Naive B cell (primary cell): ENCODE data around the gene TXNRD3. TPM values are rescaled to one million over a fixed set of nuclear protein-coding genes. Genes with fewer than 3 reads are reported as not detected.
A peak's percentile ranks its signal among the peaks of the same experiment; 100 is the strongest.

Experiments used
- ATAC-seq, 2 donors: fragments of 150-1000 bp; cut with Tn5 transposase; 2 replicates each; pipeline ENCODE4 v1.10.0; 2021; ENCODE audit warnings: low read depth in 2 of 2, mild to moderate bottlenecking in 2 of 2, moderate library complexity in 2 of 2
- DNase-seq: peaks from one replicate; pipeline ENCODE4 v3.0.0; 2022
- H3K27ac Mint-ChIP-seq, 6 donors: one replicate each; pipeline ENCODE4 v1.8.0; 2020 to 2022; ENCODE audit warnings: mild to moderate bottlenecking in 6 of 6, mixed read lengths in 6 of 6, moderate library complexity in 5 of 6, inconsistent platforms in 2 of 6
- H3K27me3 Mint-ChIP-seq, 3 donors: one replicate each; pipeline ENCODE4 v1.8.0; 2021 to 2022; ENCODE audit warnings: mixed read lengths in 3 of 3, mild to moderate bottlenecking in 1 of 3
- H3K36me3 Mint-ChIP-seq, 2 donors: one replicate each; pipeline ENCODE4 v1.8.0; 2020 to 2022; ENCODE audit warnings: mixed read lengths in 2 of 2, inconsistent platforms in 1 of 2, mild to moderate bottlenecking in 1 of 2
- H3K4me1 Mint-ChIP-seq, 3 donors: one replicate each; pipeline ENCODE4 v1.8.0; 2020 to 2022; ENCODE audit warnings: mixed read lengths in 3 of 3, inconsistent platforms in 1 of 3, mild to moderate bottlenecking in 1 of 3, moderate library complexity in 1 of 3
- H3K4me3 Mint-ChIP-seq, 8 donors: one replicate each; pipeline ENCODE4 v1.8.0; 2020 to 2022; ENCODE audit warnings: mild to moderate bottlenecking in 8 of 8, mixed read lengths in 8 of 8, moderate library complexity in 8 of 8, inconsistent platforms in 2 of 8
- H3K9me3 Mint-ChIP-seq, 7 donors: one replicate each; pipeline ENCODE4 v1.8.0; 2020 to 2022; ENCODE audit warnings: mixed read lengths in 7 of 7, mild to moderate bottlenecking in 5 of 7, inconsistent platforms in 2 of 7, moderate library complexity in 1 of 7
- polyA plus RNA-seq, 6 donors: library from polyadenylated mRNA; unstranded; fragments of 300-500 nt; fragmentation: Illumina TruSeq; gene quantifications; one replicate each; pipeline ENCODE4 v1.2.3, GENCODE V29; 2021; ENCODE audit warnings: low read depth in 6 of 6

The TXNRD3 gene
- 1 to 10 TPM in 3 of 6 donors, under 1 TPM in 2, not detected in 1; 0.39 to 2.6 (median 1.1) TPM for polyA plus RNA-seq

GRCh38 chr3:126654571-126655383 lies at the start of gene TXNRD3:
TSS of gene TXNRD3 (minus strand) at chr3:126655124.
- peak; percentile 49 for DNase-seq
- H3K27ac Mint-ChIP-seq = peak within 1 kb of the TSS in 2 of 6 donors; percentile 65 to 93
- H3K27me3 Mint-ChIP-seq = peaks cover 14 to 43% (median 20%) of the 10 kb centered on the region in 3 donors
- H3K9me3 Mint-ChIP-seq = peaks cover 0 to 2% (median 0%) of the 10 kb centered on the region in 7 donors
- ATAC-seq = peak; percentile 80 to 82
- H3K36me3 Mint-ChIP-seq = no peaks in the 10 kb centered on the region
- peak within 1 kb of the TSS; percentile 85 to 92 (median 89) for H3K4me3 Mint-ChIP-seq
- peaks cover 3 to 6% (median 5%) of the 10 kb centered on the region in 3 donors for H3K4me1 Mint-ChIP-seq

DNA sequence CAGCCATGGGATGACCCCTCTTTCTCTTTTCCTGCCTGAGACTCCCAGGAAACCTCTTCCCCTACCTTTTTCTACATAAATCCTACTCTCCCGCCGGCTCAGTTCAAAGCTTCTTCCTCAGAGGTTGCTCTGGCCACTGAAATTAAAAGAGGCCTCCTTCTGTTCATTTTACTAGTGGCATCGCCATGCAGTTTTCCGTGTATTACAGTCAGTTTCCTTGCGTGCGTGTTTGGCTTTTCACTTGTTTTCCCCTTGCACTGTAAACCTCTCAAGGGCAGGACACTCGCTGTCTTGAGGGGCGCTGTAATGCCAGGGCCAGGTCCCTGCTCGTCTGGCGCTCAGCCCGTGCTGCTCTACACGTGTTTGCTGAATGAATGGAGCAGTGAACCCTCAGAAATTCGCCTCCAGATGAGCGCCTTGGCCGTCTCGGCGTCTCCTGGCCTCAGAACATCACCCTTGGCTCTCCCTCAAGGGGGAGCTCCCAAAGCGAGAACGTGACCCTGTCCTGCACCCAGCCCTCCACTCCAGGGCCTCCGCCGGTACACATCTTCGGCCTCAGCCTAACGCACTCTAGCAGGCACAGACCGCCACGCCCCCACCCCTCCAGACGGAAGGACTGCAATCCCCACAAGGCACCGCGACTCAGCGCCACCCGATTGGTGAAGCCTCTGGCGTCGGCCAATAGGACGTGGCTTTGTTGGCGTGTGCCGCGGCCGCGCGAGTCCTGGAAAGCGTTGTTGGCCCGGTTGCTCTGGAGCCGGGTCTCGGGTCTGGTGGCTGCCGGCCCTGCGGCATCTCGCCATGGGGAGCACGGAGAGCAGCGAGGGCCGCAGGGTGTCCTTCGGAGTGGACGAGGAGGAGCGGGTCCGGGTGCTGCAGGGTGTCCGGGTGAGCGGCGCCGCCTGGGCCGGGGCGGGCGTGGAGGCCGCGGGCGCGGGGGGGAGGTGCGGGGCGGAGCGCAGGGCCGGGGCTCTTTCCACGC lies 48.9 kb upstream of the TXNRD3 start, which contains the start of gene CHCHD6:
Gene CHCHD6, plus strand, starts transcription at position 729 of the 982 bp plus-strand sequence. Its CDS starts 73 bp downstream, at position 802.
- Mint-ChIP-seq H3K36me3 (peaks cover 0 to 4% of the 10 kb centered on the region in 2 donors), H3K27ac (peak within 1 kb of the TSS; percentile 1 to 97 (median 89)), H3K27me3 (peaks cover 16 to 35% (median 33%) of the 10 kb centered on the region in 3 donors), H3K9me3 (no peaks in the 10 kb centered on the region), H3K4me1 (peaks cover 21 to 28% (median 23%) of the 10 kb centered on the region in 3 donors), H3K4me3 (peak within 1 kb of the TSS; percentile 82 to 99 (median 97))
- peak; percentile 96 to 97 for ATAC-seq
- peak; percentile 95 for DNase-seq

- H3K27me3 Mint-ChIP-seq = peaks cover 34 to 64% (median 53%) of the 10 kb centered on the region in 3 donors
- peaks cover 0 to 6% (median 0%) of the 10 kb centered on the region in 7 donors for H3K9me3 Mint-ChIP-seq
- ATAC-seq = no peak
- no peak for DNase-seq
- no peak overlapping the region for H3K4me3 Mint-ChIP-seq
- H3K36me3 Mint-ChIP-seq = no peaks in the 10 kb centered on the region
- no peak overlapping the region for H3K27ac Mint-ChIP-seq
- H3K4me1 Mint-ChIP-seq = peaks cover 8 to 11% (median 9%) of the 10 kb centered on the region in 3 donors
Observed at GRCh38 chr3:126699011-126699410, 44.1 kb upstream of the TXNRD3 start.

GRCh38 chr3:126696701-126697267 lies 41.9 kb upstream of the TXNRD3 start:
- Mint-ChIP-seq H3K27ac (no peak overlapping the region), H3K9me3 (peaks cover 0 to 6% (median 0%) of the 10 kb centered on the region in 7 donors), H3K27me3 (peaks cover 42 to 73% (median 58%) of the 10 kb centered on the region in 3 donors), H3K36me3 (no peaks in the 10 kb centered on the region), H3K4me1 (no peaks in the 10 kb centered on the region), H3K4me3 (no peak overlapping the region)
- ATAC-seq = no peak
- DNase-seq = no peak

- Mint-ChIP-seq H3K36me3 (no peaks in the 10 kb centered on the region), H3K4me3 (no peak overlapping the region), H3K27me3 (peaks cover 38 to 69% (median 41%) of the 10 kb centered on the region in 3 donors), H3K27ac (no peak overlapping the region), H3K9me3 (peaks cover 0 to 6% (median 0%) of the 10 kb centered on the region in 7 donors), H3K4me1 (no peaks in the 10 kb centered on the region)
- ATAC-seq (no peak), DNase-seq (no peak)
Observed at GRCh38 chr3:126693921-126694320, 39.0 kb upstream of the TXNRD3 start.

GRCh38 chr3:126692858-126693257 lies 37.9 kb upstream of the TXNRD3 start:
- ATAC-seq (no peak), DNase-seq (no peak)
- H3K27me3 Mint-ChIP-seq = peaks cover 31 to 65% (median 32%) of the 10 kb centered on the region in 3 donors
- H3K4me3 Mint-ChIP-seq = no peak overlapping the region
- no peaks in the 10 kb centered on the region for H3K4me1 Mint-ChIP-seq
- H3K27ac Mint-ChIP-seq = no peak overlapping the region
- peaks cover 0 to 6% (median 0%) of the 10 kb centered on the region in 7 donors for H3K9me3 Mint-ChIP-seq
- no peaks in the 10 kb centered on the region for H3K36me3 Mint-ChIP-seq

DNA sequence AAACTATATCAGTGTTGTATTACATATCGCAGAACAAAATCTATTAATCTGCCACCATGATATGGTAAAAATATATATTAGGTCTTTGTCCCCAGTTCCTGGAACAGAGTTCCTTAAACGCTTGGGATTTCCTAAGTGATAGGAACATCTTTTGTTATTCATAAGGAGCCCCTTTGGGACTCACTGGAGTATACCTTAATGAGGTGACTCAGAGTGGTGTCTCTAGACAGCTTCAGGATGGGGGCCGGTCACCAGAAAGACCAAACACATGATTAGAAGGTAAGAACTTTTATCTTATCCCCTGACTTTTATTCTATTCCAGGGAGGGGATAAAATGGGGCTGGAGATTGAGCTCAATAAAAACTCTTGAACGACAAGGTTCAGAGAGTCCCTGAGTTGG lies 36.8 kb upstream of the TXNRD3 start:
- Mint-ChIP-seq H3K36me3 (no peaks in the 10 kb centered on the region), H3K27me3 (peaks cover 27 to 59% (median 31%) of the 10 kb centered on the region in 3 donors), H3K9me3 (peaks cover 0 to 6% (median 0%) of the 10 kb centered on the region in 7 donors), H3K27ac (no peak overlapping the region), H3K4me1 (no peaks in the 10 kb centered on the region), H3K4me3 (no peak overlapping the region)
- ATAC-seq (no peak), DNase-seq (no peak)

- Mint-ChIP-seq H3K4me3 (no peak overlapping the region), H3K27me3 (peaks cover 0 to 18% (median 3%) of the 10 kb centered on the region in 3 donors), H3K27ac (peak overlapping the region in 1 of 6 donors; percentile 76), H3K9me3 (no peaks in the 10 kb centered on the region), H3K4me1 (peaks cover 0 to 3% (median 0%) of the 10 kb centered on the region in 3 donors), H3K36me3 (no peaks in the 10 kb centered on the region)
- ATAC-seq = no peak
- no peak for DNase-seq
Observed at GRCh38 chr3:126685493-126685892, 30.6 kb upstream of the TXNRD3 start.

DNA sequence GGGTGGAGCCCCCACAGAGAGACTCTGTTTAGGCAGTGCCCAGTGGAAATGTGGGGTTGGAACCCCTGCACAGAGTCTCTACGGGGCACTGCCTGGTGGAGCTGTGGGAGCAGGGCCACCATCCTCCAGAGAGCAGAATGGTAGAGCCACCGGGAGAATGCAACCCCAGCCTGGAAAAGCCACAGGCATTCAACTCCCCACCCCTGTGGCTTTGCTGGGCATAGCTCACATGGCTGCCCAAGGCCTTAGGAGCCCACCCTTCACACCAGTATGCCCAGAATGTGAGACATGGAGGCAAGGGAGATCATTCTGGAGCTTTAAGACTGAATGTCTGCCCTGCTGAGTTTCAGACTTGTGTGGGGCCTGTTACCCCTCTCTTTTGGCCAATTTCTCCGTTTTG lies 30.1 kb upstream of the TXNRD3 start:
- H3K36me3 Mint-ChIP-seq = no peaks in the 10 kb centered on the region

DNA sequence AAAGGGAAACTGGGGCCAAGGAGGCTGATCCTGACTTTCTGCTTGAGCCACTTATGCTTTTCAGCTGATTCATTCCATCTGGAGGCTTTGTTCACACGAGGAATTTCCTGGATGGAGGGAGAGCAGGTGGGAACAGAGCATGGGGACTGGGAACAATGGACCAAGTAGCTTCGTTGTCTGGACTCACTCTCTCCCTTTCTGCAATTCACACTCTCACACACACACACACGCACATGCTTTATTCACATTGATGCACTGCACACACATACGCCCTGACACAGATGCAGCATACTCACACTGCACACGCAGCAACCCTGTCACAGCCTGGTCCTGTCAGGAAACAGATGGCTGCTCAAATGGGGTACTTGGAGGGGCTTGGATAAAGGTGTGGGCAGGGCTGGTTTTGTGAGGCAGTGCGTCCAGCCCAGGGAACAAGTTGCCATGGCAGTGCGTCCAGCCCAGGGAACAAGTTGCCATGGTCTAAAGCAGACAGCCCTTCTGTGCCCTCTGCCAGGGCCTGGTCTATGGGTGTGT lies 29.4 kb upstream of the TXNRD3 start:
- H3K4me1 Mint-ChIP-seq = peaks cover 0 to 7% (median 6%) of the 10 kb centered on the region in 3 donors
- H3K27me3 Mint-ChIP-seq = peaks cover 0 to 12% (median 0%) of the 10 kb centered on the region in 3 donors
- no peaks in the 10 kb centered on the region for H3K36me3 Mint-ChIP-seq
- H3K9me3 Mint-ChIP-seq = no peaks in the 10 kb centered on the region
- H3K4me3 Mint-ChIP-seq = no peak overlapping the region
- H3K27ac Mint-ChIP-seq = no peak overlapping the region
- DNase-seq (no peak), ATAC-seq (no peak)

More for the DNA sequence above, 30.1 kb upstream of the TXNRD3 start:
- H3K27me3 Mint-ChIP-seq = peaks cover 0 to 14% (median 3%) of the 10 kb centered on the region in 3 donors
- no peak overlapping the region for H3K4me3 Mint-ChIP-seq
- ATAC-seq (no peak), DNase-seq (no peak)
- H3K9me3 Mint-ChIP-seq = no peaks in the 10 kb centered on the region
- H3K27ac Mint-ChIP-seq = no peak overlapping the region
- H3K4me1 Mint-ChIP-seq = peaks cover 0 to 3% (median 0%) of the 10 kb centered on the region in 3 donors

DNA sequence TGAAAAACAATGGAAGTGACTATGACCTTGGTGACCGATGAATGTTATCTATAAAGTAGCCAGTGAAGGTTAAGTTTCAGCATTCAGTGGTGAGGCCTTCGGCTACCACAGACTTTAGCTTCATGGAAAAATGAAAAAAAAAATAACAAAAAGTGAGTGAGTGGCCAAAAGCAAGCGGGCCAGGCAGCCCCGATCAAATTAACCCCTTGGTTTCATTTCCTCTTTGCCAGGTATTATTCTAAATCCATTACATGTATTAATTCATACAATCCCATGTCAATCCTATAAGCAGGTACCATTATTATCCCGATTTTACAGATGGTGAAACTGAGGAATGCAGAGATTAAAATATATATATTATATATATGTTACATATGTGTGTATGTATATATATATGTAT lies 28.1 kb upstream of the TXNRD3 start:
- Mint-ChIP-seq H3K36me3 (no peaks in the 10 kb centered on the region), H3K4me3 (no peak overlapping the region), H3K9me3 (no peaks in the 10 kb centered on the region), H3K4me1 (peaks cover 9 to 18% (median 16%) of the 10 kb centered on the region in 3 donors), H3K27ac (no peak overlapping the region), H3K27me3 (peaks cover 0 to 10% (median 0%) of the 10 kb centered on the region in 3 donors)
- ATAC-seq = no peak
- DNase-seq = no peak

DNA sequence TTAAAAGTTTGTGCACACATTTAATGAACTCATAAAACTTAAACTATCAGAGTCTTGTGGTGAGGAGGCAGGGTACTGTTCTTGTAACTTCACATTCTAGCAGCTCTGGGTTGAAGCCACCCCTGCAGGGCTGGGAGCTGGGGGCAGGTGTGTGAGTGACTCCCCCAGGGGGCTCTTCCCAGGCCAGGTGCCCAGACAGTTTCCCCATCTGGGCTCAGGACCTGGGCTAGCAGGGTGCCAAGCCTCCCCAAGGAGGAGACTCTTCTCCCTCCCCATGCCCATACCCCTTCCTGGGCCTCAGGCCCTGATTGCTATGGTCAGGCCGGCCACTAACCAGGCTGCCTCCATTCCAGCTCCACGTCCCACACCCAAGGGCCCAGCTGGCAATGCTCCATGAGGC lies 27.1 kb upstream of the TXNRD3 start:
- ATAC-seq (no peak), DNase-seq (no peak)
- Mint-ChIP-seq H3K9me3 (no peaks in the 10 kb centered on the region), H3K4me3 (no peak overlapping the region), H3K27ac (no peak overlapping the region), H3K4me1 (peaks cover 19% of the 10 kb centered on the region in 3 donors), H3K27me3 (peaks cover 0 to 10% (median 0%) of the 10 kb centered on the region in 3 donors), H3K36me3 (no peaks in the 10 kb centered on the region)
